ENCODE results near the gene LCK. TPM values are rescaled to one million over a fixed set of nuclear protein-coding genes. Genes with fewer than 3 reads are reported as not detected.

Gene LCK
- polyA plus RNA-seq, 1 experiment = not detected

GRCh38 chr1:32224285-32224684, 26.8 kb upstream of the LCK start:
- no peak overlapping the region for H3K4me3 ChIP-seq (ENCODE audit: low read depth, low read length)
- no peaks in the 10 kb centered on the region for H3K9me3 ChIP-seq (ENCODE audit: control insufficient read depth, insufficient read depth, low read length)
- ChIA-PET CTCF (no interaction called here), POLR2A (no interaction called here)
- DNase-seq (ENCODE audit: low read depth, low spot score) = no peak
- no peaks in the 10 kb centered on the region for H3K27me3 ChIP-seq (ENCODE audit: control insufficient read depth, insufficient read depth, low read length)
- no peak overlapping the region for H3K27ac ChIP-seq (ENCODE audit: low read depth, low read length)
- TF ChIP-seq CTCF (IDR thresholded peaks at IDR 0.05; ENCODE audit: low read depth, low read length) = no peak

- no peak for TF ChIP-seq CTCF (IDR thresholded peaks at IDR 0.05; ENCODE audit: low read depth, low read length)
Measured at GRCh38 chr1:32228771-32229170, 22.3 kb upstream of the LCK start.

GRCh38 chr1:32231843-32232432, 19.1 kb upstream of the LCK start:
- Histone ChIP-seq H3K4me3 (ENCODE audit: low read depth, low read length) (no peak overlapping the region), H3K9me3 (ENCODE audit: control insufficient read depth, insufficient read depth, low read length) (no peaks in the 10 kb centered on the region; the same call in 1 of the 2 replicates), H3K27me3 (ENCODE audit: control insufficient read depth, insufficient read depth, low read length) (no peaks in the 10 kb centered on the region), H3K27ac (ENCODE audit: low read depth, low read length) (no peak overlapping the region)
- POLR2A ChIA-PET = interaction anchor here (0.7 to 1.3 kb wide), 3 partner anchors 9 to 104 kb away, joined by 3 to 5 read pairs (median 3); partner anchors contain the start of gene MARCKSL1
- no peak for DNase-seq (ENCODE audit: low read depth, low spot score)
- CTCF ChIA-PET = interaction anchor here (1.1 to 1.7 kb wide), 2 partner anchors 16 kb away, joined by 3 to 5 read pairs; no protein-coding TSS in a partner anchor
- TF ChIP-seq CTCF (IDR thresholded peaks at IDR 0.05; ENCODE audit: low read depth, low read length) = no peak

More at GRCh38 chr1:32228771-32229170, 22.3 kb upstream of the LCK start:
- no peaks in the 10 kb centered on the region for H3K27me3 ChIP-seq (ENCODE audit: control insufficient read depth, insufficient read depth, low read length)
- no peak overlapping the region for H3K4me3 ChIP-seq (ENCODE audit: low read depth, low read length)
- POLR2A ChIA-PET = interaction anchor here (0.6 kb wide), 1 partner anchor 17 kb away, joined by 3 read pairs; no protein-coding TSS in a partner anchor
- no peak for DNase-seq (ENCODE audit: low read depth, low spot score)
- H3K27ac ChIP-seq (ENCODE audit: low read depth, low read length) = no peak overlapping the region
- CTCF ChIA-PET = no interaction called here
- H3K9me3 ChIP-seq (ENCODE audit: control insufficient read depth, insufficient read depth, low read length) = no peaks in the 10 kb centered on the region

- Histone ChIP-seq H3K4me3 (ENCODE audit: low read depth, low read length) (no peak overlapping the region), H3K27ac (ENCODE audit: low read depth, low read length) (no peak overlapping the region), H3K9me3 (ENCODE audit: control insufficient read depth, insufficient read depth, low read length) (no peaks in the 10 kb centered on the region; the same call in 1 of the 2 replicates), H3K27me3 (ENCODE audit: control insufficient read depth, insufficient read depth, low read length) (no peaks in the 10 kb centered on the region)
- no peak for TF ChIP-seq CTCF (IDR thresholded peaks at IDR 0.05; ENCODE audit: low read depth, low read length)
- ChIA-PET POLR2A (interaction anchor here (1.2 kb wide), 1 partner anchor 8 kb away, joined by 5 read pairs; no protein-coding TSS in a partner anchor), CTCF (interaction anchor here (1.1 to 1.7 kb wide), 2 partner anchors 15 to 17 kb away, joined by 3 to 5 read pairs; no protein-coding TSS in a partner anchor)
- no peak for DNase-seq (ENCODE audit: low read depth, low spot score)
Measured at GRCh38 chr1:32232558-32233304, 18.3 kb upstream of the LCK start.

- ChIA-PET CTCF (no interaction called here), POLR2A (interaction anchor here (0.6 to 1.2 kb wide), 3 partner anchors 18 to 123 kb away, joined by 3 to 5 read pairs (median 4); no protein-coding TSS in a partner anchor)
- Histone ChIP-seq H3K27ac (ENCODE audit: low read depth, low read length) (peak overlapping the region; percentile 12), H3K9me3 (ENCODE audit: control insufficient read depth, insufficient read depth, low read length) (no peaks in the 10 kb centered on the region; the same call in 1 of the 2 replicates), H3K4me3 (ENCODE audit: low read depth, low read length) (no peak overlapping the region), H3K27me3 (ENCODE audit: control insufficient read depth, insufficient read depth, low read length) (no peaks in the 10 kb centered on the region)
- no peak for TF ChIP-seq CTCF (IDR thresholded peaks at IDR 0.05; ENCODE audit: low read depth, low read length)
- no peak for DNase-seq (ENCODE audit: low read depth, low spot score)
Measured at GRCh38 chr1:32234792-32235191, 16.3 kb upstream of the LCK start.
